Measurements from ENCODE around the gene CARD10.

The CARD10 gene

DNA sequence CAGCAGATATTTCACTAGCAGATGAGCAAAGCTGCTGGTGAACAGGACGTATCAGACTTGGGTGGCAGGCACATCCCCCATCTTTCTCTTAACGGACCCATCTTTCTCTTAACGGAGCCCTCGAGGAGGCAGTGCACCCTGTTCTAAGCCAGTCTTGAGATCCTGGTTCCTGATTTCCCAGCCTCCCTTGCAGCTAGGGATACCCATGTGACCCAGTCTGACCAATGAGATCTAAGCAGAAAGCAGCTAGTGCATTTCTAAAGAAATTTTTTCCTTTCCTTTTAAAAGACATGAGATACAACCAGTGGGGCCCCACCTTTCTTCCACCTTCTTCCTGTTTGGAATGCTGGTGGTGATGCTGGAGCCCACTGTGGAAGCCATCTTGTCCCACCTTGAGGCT, 78.3 kb downstream of the CARD10 start:
- Histone ChIP-seq H3K27me3 (ENCODE audit: insufficient read depth, low read depth, severe bottlenecking) (no peaks in the 10 kb centered on the region), H3K36me3 (no peaks in the 10 kb centered on the region), H3K27ac (no peak overlapping the region), H3K9me3 (ENCODE audit: severe bottlenecking) (peaks cover 6% of the 10 kb centered on the region), H3K4me3 (ENCODE audit: low read depth, low read length) (no peak overlapping the region)
- TF ChIP-seq, protein P1, sequence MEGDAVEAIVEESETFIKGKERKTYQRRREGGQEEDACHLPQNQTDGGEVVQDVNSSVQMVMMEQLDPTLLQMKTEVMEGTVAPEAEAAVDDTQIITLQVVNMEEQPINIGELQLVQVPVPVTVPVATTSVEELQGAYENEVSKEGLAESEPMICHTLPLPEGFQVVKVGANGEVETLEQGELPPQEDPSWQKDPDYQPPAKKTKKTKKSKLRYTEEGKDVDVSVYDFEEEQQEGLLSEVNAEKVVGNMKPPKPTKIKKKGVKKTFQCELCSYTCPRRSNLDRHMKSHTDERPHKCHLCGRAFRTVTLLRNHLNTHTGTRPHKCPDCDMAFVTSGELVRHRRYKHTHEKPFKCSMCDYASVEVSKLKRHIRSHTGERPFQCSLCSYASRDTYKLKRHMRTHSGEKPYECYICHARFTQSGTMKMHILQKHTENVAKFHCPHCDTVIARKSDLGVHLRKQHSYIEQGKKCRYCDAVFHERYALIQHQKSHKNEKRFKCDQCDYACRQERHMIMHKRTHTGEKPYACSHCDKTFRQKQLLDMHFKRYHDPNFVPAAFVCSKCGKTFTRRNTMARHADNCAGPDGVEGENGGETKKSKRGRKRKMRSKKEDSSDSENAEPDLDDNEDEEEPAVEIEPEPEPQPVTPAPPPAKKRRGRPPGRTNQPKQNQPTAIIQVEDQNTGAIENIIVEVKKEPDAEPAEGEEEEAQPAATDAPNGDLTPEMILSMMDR (IDR thresholded peaks at IDR 0.05; ENCODE audit: low read depth, low read length), result no peak
- no peak for DNase-seq
